Naive thymus-derived CD4-positive, alpha-beta T cell (primary cell): ENCODE results near the gene VWA1. TPM values are rescaled to one million over a fixed set of nuclear protein-coding genes. Genes with fewer than 3 reads are reported as not detected.
A peak's percentile ranks its signal among the peaks of the same experiment; 100 is the strongest.
"Not testable (repeated sequence)": the region's sequence is repeated elsewhere in the genome, so short reads cannot be mapped to it uniquely, and the experiment has no call there.

Source experiments
- ATAC-seq: fragments of 150-1000 bp; cut with Tn5 transposase; 2 replicates; pipeline ENCODE4 v1.10.0; 2021; ENCODE audit warnings: mild to moderate bottlenecking, moderate library complexity
- CTCF ChIA-PET: fragments of 350-600 bp; sonication (Branson Sonifier 250); formaldehyde crosslinking; loops from one replicate; lab custom pipeline; 2021; ENCODE audit warnings: antibody characterized with exemption; lab: Charles Lee
- POLR2A ChIA-PET: fragments of 350-600 bp; sonication (Branson Sonifier 250); formaldehyde crosslinking; loops from one replicate; lab custom pipeline; 2021; ENCODE audit warnings: antibody characterized with exemption, inconsistent platforms; lab: Charles Lee
- DNase-seq, 9 donors: peaks; one replicate each; pipeline versions ENCODE4 v3.0.0 to v3.0.0-alpha.2; 2020 to 2022; ENCODE audit warnings: mixed read lengths in 1 of 9
- H3K27ac ChIP-seq: one replicate; pipeline ENCODE4 v1.7.0; 2013; ENCODE audit warnings: mild to moderate bottlenecking, low read depth, low read length, moderate library complexity
- H3K27me3 ChIP-seq, 2 donors: one replicate each; pipeline ENCODE4 v1.7.0; 2013; ENCODE audit warnings: low read length in 2 of 2, mild to moderate bottlenecking in 2 of 2, moderate library complexity in 2 of 2; ENCODE audit not compliant: control insufficient read depth in 2 of 2, insufficient read depth in 2 of 2
- H3K36me3 ChIP-seq, 3 experiments: 1 replicate in 2 of 3; 2 replicates in 1 of 3; pipeline ENCODE4 v1.7.0; 2013; ENCODE audit warnings: low read length in 3 of 3, mild to moderate bottlenecking in 3 of 3, moderate library complexity in 1 of 3; ENCODE audit not compliant: insufficient read depth in 3 of 3, control insufficient read depth in 2 of 3
- H3K4me1 ChIP-seq, 2 donors: one replicate each; pipeline ENCODE4 v1.7.0; 2013; ENCODE audit warnings: low read length in 2 of 2, mild to moderate bottlenecking in 2 of 2, moderate library complexity in 1 of 2; ENCODE audit not compliant: control insufficient read depth in 2 of 2, insufficient read depth in 2 of 2
- H3K4me3 ChIP-seq: 2 replicates; pipeline ENCODE4 v1.7.0; 2013; ENCODE audit warnings: mild to moderate bottlenecking, low read length
- H3K9me3 ChIP-seq, 3 experiments: 1 replicate in 2 of 3; 2 replicates in 1 of 3; pipeline ENCODE4 v1.7.0; 2013; ENCODE audit warnings: low read length in 3 of 3; ENCODE audit not compliant: control insufficient read depth in 2 of 3
- H3K27ac Mint-ChIP-seq, 9 donors: one replicate each; pipeline ENCODE4 v1.8.0; 2020 to 2022; ENCODE audit warnings: mixed read lengths in 9 of 9, mild to moderate bottlenecking in 8 of 9, moderate library complexity in 5 of 9, inconsistent platforms in 2 of 9
- H3K27me3 Mint-ChIP-seq, 5 donors: one replicate each; pipeline ENCODE4 v1.8.0; 2021 to 2022; ENCODE audit warnings: mixed read lengths in 5 of 5, mild to moderate bottlenecking in 1 of 5
- H3K36me3 Mint-ChIP-seq, 5 donors: one replicate each; pipeline ENCODE4 v1.8.0; 2020 to 2022; ENCODE audit warnings: mixed read lengths in 5 of 5, mild to moderate bottlenecking in 3 of 5, inconsistent platforms in 1 of 5
- H3K4me1 Mint-ChIP-seq, 7 donors: one replicate each; pipeline ENCODE4 v1.8.0; 2020 to 2022; ENCODE audit warnings: mixed read lengths in 7 of 7, mild to moderate bottlenecking in 3 of 7, inconsistent platforms in 1 of 7
- H3K4me3 Mint-ChIP-seq, 10 donors: one replicate each; pipeline ENCODE4 v1.8.0; 2020 to 2022; ENCODE audit warnings: mild to moderate bottlenecking in 10 of 10, mixed read lengths in 10 of 10, moderate library complexity in 6 of 10, inconsistent platforms in 2 of 10
- H3K9me3 Mint-ChIP-seq, 11 donors: one replicate each; pipeline ENCODE4 v1.8.0; 2020 to 2022; ENCODE audit warnings: mixed read lengths in 11 of 11, mild to moderate bottlenecking in 4 of 11, inconsistent platforms in 1 of 11, moderate library complexity in 1 of 11
- intact Hi-C, 2 donors: fragments of 100-400 bp; cut with micrococcal nuclease; formaldehyde crosslinking; loops; one replicate each; pipeline ENCODE4 v1.15.1; 2023
- polyA plus RNA-seq, 2 donors: library from polyadenylated mRNA; unstranded; fragments of 300-500 nt; fragmentation: Illumina TruSeq; gene quantifications; one replicate each; pipeline ENCODE4 v1.2.3, GENCODE V29; 2021
- total RNA-seq, 6 experiments: library from RNA in 5 of 6; stranded (reverse) in 5 of 6; gene quantifications; 1 replicate in 5 of 6; 2 replicates in 1 of 6; pipeline ENCODE4 v1.2.3 and lab custom pipeline; 2021 to 2026

VWA1 gene
- total and polyA plus RNA-seq, 7 experiments from 2014 or later, result 0.15 to 1.2 TPM; not detected in 5

- Mint-ChIP-seq H3K36me3 (no peaks in the 10 kb centered on the region), H3K27ac (peak overlapping the region; percentile 76 to 98 (median 92)), H3K4me1 (peaks cover 6 to 39% (median 25%) of the 10 kb centered on the region in 7 donors), H3K4me3 (peak overlapping the region; percentile 78 to 97 (median 89)), H3K27me3 (no peaks in the 10 kb centered on the region), H3K9me3 (peaks cover 0 to 2% (median 0%) of the 10 kb centered on the region in 11 donors)
- peaks cover 9 to 14% of the 10 kb centered on the region in 2 donors for H3K4me1 ChIP-seq
- H3K27me3 ChIP-seq, result no peaks in the 10 kb centered on the region
- H3K4me3 ChIP-seq, result peak overlapping the region; percentile 68
- intact Hi-C loops, result loop anchor here (1.0 to 2.0 kb wide), 8 partner anchors 40 to 188 kb away; partner anchors contain the start of genes ATAD3A (in 1 of the 2), AURKAIP1 (in 1 of the 2), CCNL2 (in 1 of the 2) and CDK11B (in 1 of the 2)
- H3K36me3 ChIP-seq, result peaks cover 0 to 3% (median 0%) of the 10 kb centered on the region in 3 experiments
- CTCF ChIA-PET, result no interaction called here
- POLR2A ChIA-PET, result interaction anchor here (0.6 kb wide), 1 partner anchor 102 kb away, joined by 4 read pairs; no protein-coding TSS in a partner anchor
- peak overlapping the region; percentile 90 for H3K27ac ChIP-seq
- DNase-seq (peak in 4 of 9 donors; percentile 26 to 57 (median 44)), ATAC-seq (peak; percentile 22)
- H3K9me3 ChIP-seq, result no peaks in the 10 kb centered on the region
Observed at GRCh38 chr1:1470626-1471388, 35.3 kb downstream of the VWA1 start.

- ATAC-seq, result peak; percentile 98
- CTCF ChIA-PET, result no interaction called here
- peak within 1 kb of the TSS; percentile 90 for H3K27ac ChIP-seq
Observed at GRCh38 chr1:1471389-1472052, 36.0 kb downstream of the VWA1 start, which contains the start of gene ATAD3B. TSS of gene ATAD3B (plus strand) at chr1:1471765. CDS start at chr1:1471885, 120 bp downstream.

GRCh38 chr1:1472053-1472876 is 36.8 kb downstream of the VWA1 start:
- H3K9me3 ChIP-seq, H3K27me3 ChIP-seq, intact Hi-C loops, H3K9me3 Mint-ChIP-seq, H3K27me3 Mint-ChIP-seq, H3K36me3 Mint-ChIP-seq, H3K36me3 ChIP-seq: not testable (repeated sequence)
- peak overlapping the region; percentile 35 for H3K4me3 ChIP-seq
- POLR2A ChIA-PET, result interaction anchor here (0.6 kb wide), 1 partner anchor 75 kb away, joined by 4 read pairs; no protein-coding TSS in a partner anchor
- H3K4me1 Mint-ChIP-seq, result peaks cover 6 to 39% (median 25%) of the 10 kb centered on the region in 7 donors
- peak overlapping the region; percentile 90 for H3K27ac ChIP-seq
- ATAC-seq (peak; percentile 28), DNase-seq (peak in 4 of 9 donors; percentile 19 to 28 (median 24))
- peak overlapping the region; percentile 70 to 83 (median 78) for H3K4me3 Mint-ChIP-seq
- peaks cover 9 to 14% of the 10 kb centered on the region in 2 donors for H3K4me1 ChIP-seq
- peak overlapping the region in 6 of 9 donors; percentile 67 to 88 (median 76) for H3K27ac Mint-ChIP-seq
- CTCF ChIA-PET, result interaction anchor here (0.6 kb wide), 1 partner anchor 283 kb away, joined by 3 read pairs; no protein-coding TSS in a partner anchor

More at GRCh38 chr1:1471389-1472052, 36.0 kb downstream of the VWA1 start, which contains the start of gene ATAD3B:
- peak; percentile 80 to 95 (median 88) for DNase-seq
- Histone ChIP-seq H3K4me3 (peak within 1 kb of the TSS; percentile 68), H3K4me1 (peaks cover 9 to 14% of the 10 kb centered on the region in 2 donors), H3K27me3 (no peaks in the 10 kb centered on the region), H3K9me3 (no peaks in the 10 kb centered on the region), H3K36me3 (peaks cover 0 to 3% (median 0%) of the 10 kb centered on the region in 3 experiments)
- H3K9me3 Mint-ChIP-seq, result peaks cover 0 to 2% (median 0%) of the 10 kb centered on the region in 11 donors
- intact Hi-C loops, result loop anchor here (1.0 to 2.0 kb wide), 8 partner anchors 40 to 187 kb away; partner anchors contain the start of genes ATAD3A (in 1 of the 2), AURKAIP1 (in 1 of the 2), CCNL2 (in 1 of the 2) and CDK11B (in 1 of the 2)
- peak within 1 kb of the TSS; percentile 78 to 97 (median 89) for H3K4me3 Mint-ChIP-seq
- POLR2A ChIA-PET, result no interaction called here
- H3K27me3 Mint-ChIP-seq, result no peaks in the 10 kb centered on the region
- peak within 1 kb of the TSS; percentile 77 to 98 (median 92) for H3K27ac Mint-ChIP-seq
- peaks cover 6 to 39% (median 25%) of the 10 kb centered on the region in 7 donors for H3K4me1 Mint-ChIP-seq
- H3K36me3 Mint-ChIP-seq, result no peaks in the 10 kb centered on the region

- CTCF ChIA-PET, H3K9me3 Mint-ChIP-seq, DNase-seq, H3K27ac ChIP-seq, H3K27me3 Mint-ChIP-seq, H3K4me1 ChIP-seq, H3K4me3 ChIP-seq, H3K27ac Mint-ChIP-seq, ATAC-seq, H3K9me3 ChIP-seq, POLR2A ChIA-PET, H3K4me3 Mint-ChIP-seq, intact Hi-C loops, H3K27me3 ChIP-seq: not testable (repeated sequence)
- Mint-ChIP-seq H3K4me1 (peaks cover 3 to 30% (median 18%) of the 10 kb centered on the region in 7 donors), H3K36me3 (peaks cover 5 to 11% (median 9%) of the 10 kb centered on the region in 5 donors)
- peaks cover 3 to 36% (median 5%) of the 10 kb centered on the region in 3 experiments for H3K36me3 ChIP-seq
Observed at GRCh38 chr1:1476011-1476410, 40.5 kb downstream of the VWA1 start.

- H3K4me3 ChIP-seq, result no peak overlapping the region
- peaks cover 6 to 9% of the 10 kb centered on the region in 2 donors for H3K4me1 ChIP-seq
- DNase-seq, result no peak
- ATAC-seq, result no peak
- POLR2A ChIA-PET, result no interaction called here
- intact Hi-C loops, result no loop called here
- no peaks in the 10 kb centered on the region for H3K9me3 ChIP-seq
- H3K36me3 Mint-ChIP-seq, result peaks cover 5 to 13% (median 9%) of the 10 kb centered on the region in 5 donors
- no peak overlapping the region for H3K27ac Mint-ChIP-seq
- H3K4me1 Mint-ChIP-seq, result peaks cover 0 to 28% (median 16%) of the 10 kb centered on the region in 7 donors
- H3K9me3 Mint-ChIP-seq, result no peaks in the 10 kb centered on the region
- no peaks in the 10 kb centered on the region for H3K27me3 ChIP-seq
- H3K27me3 Mint-ChIP-seq, result no peaks in the 10 kb centered on the region
- CTCF ChIA-PET, result no interaction called here
- no peak overlapping the region for H3K4me3 Mint-ChIP-seq
- peaks cover 3 to 38% (median 5%) of the 10 kb centered on the region in 3 experiments for H3K36me3 ChIP-seq
- H3K27ac ChIP-seq, result no peak overlapping the region
Observed at GRCh38 chr1:1477206-1477605, 41.7 kb downstream of the VWA1 start.
